Tibial artery (tissue), 4 donors: Measurements from ENCODE around the gene FAM169A.

Source experiments
- DNase-seq, 2 donors: peaks; one replicate each; pipeline ENCODE4 v3.0.0-alpha.2; 2019
- H3K27ac ChIP-seq, 2 donors: fragments of 200-600 bp; sonication (generic) in 1 of 2; 1 replicate in 1 of 2; 2 replicates in 1 of 2; pipeline ENCODE4 v1.5.1; 2018 to 2019; ENCODE audit warnings: mild to moderate bottlenecking in 1 of 2
- H3K27me3 ChIP-seq, 2 donors: fragments of 200-600 bp; sonication (generic) in 1 of 2; one replicate each; pipeline versions ENCODE4 v1.5.1 to v1.6.0; 2016 to 2019
- H3K36me3 ChIP-seq, 3 donors: fragments of 200-600 bp; sonication (generic) in 2 of 3; one replicate each; pipeline ENCODE4 v1.5.1; 2016 to 2019; ENCODE audit warnings: mild to moderate bottlenecking in 2 of 3
- H3K4me1 ChIP-seq, 4 donors: fragments of 200-600 bp; sonication (generic) in 2 of 4; 1 replicate in 3 of 4; 2 replicates in 1 of 4; pipeline ENCODE4 v1.5.1; 2016 to 2019
- H3K4me3 ChIP-seq, 2 donors: fragments of 200-600 bp; sonication (generic) in 1 of 2; 1 replicate in 1 of 2; 2 replicates in 1 of 2; pipeline ENCODE4 v1.5.1; 2018 to 2019; ENCODE audit warnings: mild to moderate bottlenecking in 2 of 2
- H3K9me3 ChIP-seq, 3 donors: fragments of 200-600 bp; sonication (generic) in 1 of 3; one replicate each; pipeline ENCODE4 v1.5.1; 2016 to 2019
- CTCF ChIP-seq, 2 experiments: fragments of 200-600 bp in 1 of 2; fragments of 450-650 bp in 1 of 2; IDR thresholded peaks; one replicate each; pipeline ENCODE4 v1.5.1; 2017 to 2019; ENCODE audit warnings: antibody characterized with exemption in 2 of 2, mild to moderate bottlenecking in 1 of 2, moderate library complexity in 1 of 2
- intact Hi-C: fragments of 100-400 bp; cut with DNase I; formaldehyde crosslinking; loops from one replicate; pipeline ENCODE4 v1.15.0; 2023; ENCODE audit warnings: low total_unique reads

FAM169A gene

GRCh38 chr5:74850789-74851425 lies 15.3 kb downstream of the FAM169A start:
- no peaks in the 10 kb centered on the region for H3K9me3 ChIP-seq
- no peaks in the 10 kb centered on the region for H3K36me3 ChIP-seq
- no peak overlapping the region for H3K4me3 ChIP-seq
- H3K27me3 ChIP-seq, result no peaks in the 10 kb centered on the region
- H3K4me1 ChIP-seq, result peaks cover 0 to 9% (median 0%) of the 10 kb centered on the region in 4 donors
- DNase-seq, result no peak
- TF ChIP-seq CTCF (IDR thresholded peaks at IDR 0.05), result no peak
- intact Hi-C loops, result no loop called here
- H3K27ac ChIP-seq, result no peak overlapping the region

- H3K36me3 ChIP-seq, result no peaks in the 10 kb centered on the region
- no peak for TF ChIP-seq CTCF (IDR thresholded peaks at IDR 0.05)
- H3K9me3 ChIP-seq, result no peaks in the 10 kb centered on the region
- H3K27me3 ChIP-seq, result no peaks in the 10 kb centered on the region
- H3K4me1 ChIP-seq, result peaks cover 0 to 9% (median 0%) of the 10 kb centered on the region in 4 donors
- intact Hi-C loops, result no loop called here
- no peak for DNase-seq
- H3K27ac ChIP-seq, result no peak overlapping the region
- no peak overlapping the region for H3K4me3 ChIP-seq
Measured at GRCh38 chr5:74850030-74850429, 16.2 kb downstream of the FAM169A start.

- Histone ChIP-seq H3K4me3 (no peak overlapping the region), H3K36me3 (no peaks in the 10 kb centered on the region), H3K9me3 (no peaks in the 10 kb centered on the region), H3K27me3 (no peaks in the 10 kb centered on the region), H3K4me1 (peaks cover 0 to 9% (median 0%) of the 10 kb centered on the region in 4 donors), H3K27ac (no peak overlapping the region)
- no peak for DNase-seq
- no peak for TF ChIP-seq CTCF (IDR thresholded peaks at IDR 0.05)
- intact Hi-C loops, result no loop called here
Measured at GRCh38 chr5:74848553-74849025, 17.6 kb downstream of the FAM169A start.

- Histone ChIP-seq H3K27ac (no peak overlapping the region), H3K4me3 (no peak overlapping the region), H3K36me3 (no peaks in the 10 kb centered on the region), H3K9me3 (no peaks in the 10 kb centered on the region), H3K4me1 (no peaks in the 10 kb centered on the region), H3K27me3 (no peaks in the 10 kb centered on the region)
- no peak for TF ChIP-seq CTCF (IDR thresholded peaks at IDR 0.05)
- intact Hi-C loops, result no loop called here
- no peak for DNase-seq
Measured at GRCh38 chr5:74839229-74839628, 27.0 kb downstream of the FAM169A start.

- Histone ChIP-seq H3K4me1 (no peaks in the 10 kb centered on the region), H3K9me3 (no peaks in the 10 kb centered on the region), H3K4me3 (no peak overlapping the region), H3K36me3 (no peaks in the 10 kb centered on the region), H3K27ac (no peak overlapping the region), H3K27me3 (no peaks in the 10 kb centered on the region)
- intact Hi-C loops, result no loop called here
- TF ChIP-seq CTCF (IDR thresholded peaks at IDR 0.05), result no peak
- DNase-seq, result no peak
Measured at GRCh38 chr5:74838262-74838661, 27.9 kb downstream of the FAM169A start.

- H3K4me1 ChIP-seq, result no peaks in the 10 kb centered on the region
- no peaks in the 10 kb centered on the region for H3K27me3 ChIP-seq
- no peak for DNase-seq
- TF ChIP-seq CTCF (IDR thresholded peaks at IDR 0.05), result no peak
- H3K27ac ChIP-seq, result no peak overlapping the region
- H3K4me3 ChIP-seq, result no peak overlapping the region
- intact Hi-C loops, result no loop called here
- no peaks in the 10 kb centered on the region for H3K9me3 ChIP-seq
- no peaks in the 10 kb centered on the region for H3K36me3 ChIP-seq
Measured at GRCh38 chr5:74837115-74837514, 29.1 kb downstream of the FAM169A start.
